HG03280 (cell line): ENCODE measurements around the gene LYPD5.
"Not testable (repeated sequence)": the region's sequence is repeated elsewhere in the genome, so short reads cannot be mapped to it uniquely, and the experiment has no call there.

Source experiments
- ATAC-seq: cut with Tn5 transposase; IDR thresholded peaks from one replicate; pipeline ENCODE4 v1.9.1; 2021; ENCODE audit warnings: mild to moderate bottlenecking, moderate library complexity; ENCODE audit not compliant: unreplicated experiment

LYPD5 gene

DNA sequence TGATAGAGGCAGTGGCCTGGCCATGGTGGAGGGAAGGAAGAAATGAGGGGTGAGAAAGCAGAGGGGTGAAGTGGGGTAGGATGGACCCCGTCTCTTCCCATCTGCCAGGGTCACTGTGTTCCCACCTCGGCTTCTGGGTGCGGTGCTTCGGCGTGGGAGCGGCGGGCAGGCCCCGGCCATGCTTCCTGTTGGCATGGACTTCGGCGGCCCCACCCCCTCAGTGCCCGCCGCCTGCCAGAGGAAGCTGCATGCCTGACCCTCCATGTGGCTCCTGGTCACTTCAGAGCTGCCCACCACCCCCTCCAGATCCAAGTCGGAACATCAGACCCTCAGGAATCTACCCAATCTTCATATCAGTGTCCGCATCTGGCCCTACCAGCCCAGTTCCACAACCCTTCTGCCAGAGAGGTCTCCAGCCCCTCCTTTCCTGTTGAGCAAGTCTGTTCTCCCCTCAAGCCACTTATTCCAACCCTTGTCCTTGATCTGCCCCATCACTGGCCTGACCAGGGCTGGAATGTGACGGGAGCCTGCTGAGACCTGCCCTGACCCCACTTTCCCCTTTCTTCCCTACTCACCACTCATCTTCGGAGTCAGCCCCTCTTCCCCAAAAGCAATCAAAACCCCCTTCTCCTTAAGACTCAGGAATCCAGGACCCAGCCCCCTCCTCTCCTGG is 23.0 kb downstream of the LYPD5 start:
- ATAC-seq, result no peak

DNA sequence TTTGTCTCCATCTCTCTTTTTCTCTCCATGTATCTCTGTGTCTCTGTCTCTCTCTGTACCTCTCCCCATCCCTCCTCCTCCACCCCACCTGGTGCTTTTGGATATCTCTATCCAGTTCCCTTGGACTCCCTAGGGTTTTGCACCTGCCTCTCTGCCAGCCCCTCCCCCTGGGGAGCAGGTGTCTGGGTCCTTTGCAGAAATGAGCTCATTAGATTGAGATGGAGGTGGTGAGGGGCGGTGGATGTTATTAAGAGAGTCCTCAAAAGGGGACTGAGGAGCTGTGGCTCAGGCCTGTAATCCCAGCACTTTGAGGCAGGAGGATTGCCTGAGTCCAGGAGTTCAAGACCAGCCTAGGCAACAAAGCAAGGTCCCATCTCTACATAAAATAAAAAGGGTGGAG is 23.6 kb downstream of the LYPD5 start:
- no peak for ATAC-seq

DNA sequence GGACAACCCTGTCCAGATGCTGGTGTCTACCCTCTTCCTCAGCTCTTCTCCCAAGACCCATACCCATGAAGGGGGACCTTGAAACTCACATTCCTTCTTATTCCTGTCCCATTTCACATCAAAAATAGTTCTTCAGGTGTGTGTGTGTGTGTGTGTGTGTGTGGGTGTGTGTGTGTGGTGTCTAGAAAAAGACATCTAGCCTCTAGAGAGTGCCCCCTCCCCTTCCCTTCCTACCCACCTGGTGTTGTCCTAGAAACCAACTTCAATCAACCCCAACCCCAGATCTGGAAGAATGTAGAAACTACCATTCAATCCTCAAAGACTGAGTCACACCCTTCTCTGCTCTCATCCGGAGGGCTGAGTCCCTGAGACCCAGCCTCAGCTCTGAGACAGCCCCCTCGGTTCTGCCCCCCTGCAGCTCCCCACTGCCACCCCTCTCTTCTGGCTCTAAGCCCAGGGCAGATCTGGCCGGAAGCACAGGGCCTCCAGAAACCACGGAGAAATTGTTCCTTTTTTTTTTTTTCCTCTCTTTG is 25.0 kb downstream of the LYPD5 start:
- no peak for ATAC-seq

DNA sequence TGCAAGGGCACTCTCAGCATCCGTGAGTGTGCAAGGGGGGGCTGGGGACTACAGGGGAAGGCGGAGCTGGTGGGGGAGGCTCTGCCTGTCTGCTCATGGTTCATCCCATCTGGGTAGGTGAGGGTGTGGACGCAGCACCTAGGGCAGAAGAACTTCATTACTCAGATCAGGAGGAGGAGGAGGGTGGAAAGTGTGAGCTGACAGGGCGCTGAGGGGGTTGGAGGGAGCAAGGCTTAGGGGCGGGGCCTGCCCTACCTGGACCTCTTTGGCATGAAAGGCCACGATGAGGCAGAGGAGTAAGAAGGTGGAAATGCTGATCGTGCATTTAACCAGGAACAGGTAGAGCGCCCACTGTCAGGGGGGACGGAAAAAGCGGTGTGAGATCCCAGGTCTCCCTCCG is 26.0 kb downstream of the LYPD5 start:
- no peak for ATAC-seq

DNA sequence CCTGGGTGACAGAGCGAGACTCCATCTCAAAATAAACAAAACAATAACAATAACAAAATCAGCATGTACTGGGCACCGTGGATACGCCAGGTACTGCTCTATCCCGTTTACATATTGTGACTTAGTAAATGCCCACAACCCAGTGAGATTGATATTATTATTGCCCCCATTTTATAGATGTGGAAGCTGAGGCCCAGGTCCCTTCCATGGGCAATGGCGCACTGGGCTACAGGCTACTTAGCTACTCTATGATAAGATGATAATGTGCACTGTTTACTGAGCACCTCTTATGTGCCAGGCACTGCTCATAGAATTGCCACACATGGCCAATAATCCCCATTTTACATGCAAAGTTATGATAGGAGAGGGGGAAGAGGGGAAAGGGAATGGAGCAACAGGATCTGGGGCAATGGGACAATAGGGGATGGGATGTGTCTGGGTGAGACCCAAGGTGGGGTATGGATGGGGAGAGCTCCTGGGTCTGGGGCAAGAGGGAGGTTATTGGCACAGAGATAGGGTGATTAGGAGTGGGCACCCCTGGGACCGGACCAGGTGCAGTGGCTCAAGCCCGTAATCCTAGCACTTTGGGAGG is 26.9 kb downstream of the LYPD5 start:
- ATAC-seq, result no peak

DNA sequence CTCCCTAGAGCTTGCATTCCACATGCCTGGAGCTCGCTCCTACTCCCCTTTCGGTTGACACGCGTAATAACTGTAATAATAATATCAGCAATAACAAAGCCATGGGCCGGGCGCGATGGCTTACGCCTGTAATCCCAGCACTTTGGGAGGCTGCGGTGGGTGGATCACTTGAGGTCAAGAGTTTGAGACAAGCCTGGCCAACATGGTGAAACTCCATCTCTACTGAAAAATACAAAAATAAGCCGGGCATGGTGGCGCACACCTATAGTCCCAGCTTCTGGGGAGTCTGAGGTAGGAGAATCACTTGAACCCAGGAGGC is 27.3 kb downstream of the LYPD5 start:
- not testable (repeated sequence) for ATAC-seq

DNA sequence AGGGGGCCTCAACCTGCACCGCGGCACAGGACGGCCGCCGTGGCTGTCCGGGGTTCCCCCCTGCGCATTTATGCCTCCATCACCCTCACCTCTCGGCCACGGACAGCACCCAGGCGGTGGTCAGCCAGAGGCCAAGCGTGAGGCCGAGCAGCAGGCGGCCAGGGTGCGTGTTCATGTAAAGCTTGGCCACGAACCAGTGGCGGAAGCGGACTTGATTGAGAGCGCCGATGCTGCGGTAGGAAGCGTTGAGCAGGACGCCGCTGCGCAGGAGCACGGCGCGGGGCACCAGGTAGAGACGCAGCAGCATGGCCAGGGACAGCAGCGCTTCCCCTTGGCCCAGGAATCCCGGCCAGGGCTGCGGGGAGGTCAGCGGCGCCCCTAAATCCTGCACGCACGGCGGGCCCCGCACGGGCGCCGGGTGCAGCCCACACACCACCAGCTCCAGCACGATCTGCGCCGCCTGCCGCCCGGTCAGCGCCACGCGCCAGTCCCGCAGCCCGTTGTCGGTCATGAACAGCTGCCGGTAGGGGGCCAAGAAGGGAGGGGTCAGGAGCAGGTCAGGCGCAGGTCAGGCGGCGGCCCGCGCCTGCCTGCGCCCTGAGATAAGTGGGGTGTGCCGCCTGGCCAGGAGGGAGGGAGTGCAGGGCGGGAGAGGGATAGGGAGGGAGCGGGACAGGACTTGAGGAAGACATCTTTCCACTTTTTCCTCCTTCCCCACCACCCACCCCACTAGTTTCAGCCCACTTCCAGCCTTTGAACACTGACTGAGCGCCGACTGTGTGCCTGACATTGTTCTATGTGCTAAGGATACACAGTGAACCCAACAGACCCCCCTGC is 27.9 kb downstream of the LYPD5 start:
- no peak for ATAC-seq

DNA sequence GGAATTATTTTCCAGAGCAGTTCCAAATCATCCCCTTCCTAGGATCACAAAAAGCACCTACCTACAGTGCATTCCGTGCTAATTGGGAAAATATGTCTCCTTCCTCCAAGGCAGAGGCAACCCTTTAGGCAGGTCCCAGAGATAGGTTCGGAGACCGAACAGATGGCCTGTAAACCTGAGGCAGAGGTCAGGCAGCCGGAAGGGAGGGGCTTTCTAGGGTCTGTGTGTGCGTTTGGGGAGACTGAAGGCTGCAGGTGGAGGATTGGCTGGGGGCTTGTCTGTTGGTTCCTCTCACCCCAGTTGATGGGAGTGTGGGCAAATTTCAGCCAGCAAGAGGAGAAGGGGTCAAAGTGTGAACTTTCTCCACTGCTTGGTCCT is 28.5 kb downstream of the LYPD5 start:
- no peak for ATAC-seq

DNA sequence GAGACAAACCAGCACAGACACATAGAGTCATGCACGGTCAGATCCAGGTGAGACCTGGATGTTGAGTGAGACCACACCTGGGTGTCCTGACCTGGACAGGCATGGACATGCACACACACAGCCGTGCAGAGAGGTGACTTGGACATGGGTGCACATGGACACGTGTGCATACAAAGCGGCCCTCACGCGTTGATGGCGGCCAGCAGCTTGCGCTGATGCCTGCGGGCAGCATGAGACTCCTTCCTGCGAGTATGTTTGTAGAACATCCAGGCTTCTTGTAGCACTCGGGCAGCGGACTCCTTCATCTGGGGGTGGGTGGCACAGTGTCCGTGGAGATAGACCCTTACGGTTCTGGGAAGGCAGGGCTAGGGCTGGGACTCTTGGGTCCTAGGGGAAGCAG is 33.0 kb downstream of the LYPD5 start:
- ATAC-seq, result no peak

DNA sequence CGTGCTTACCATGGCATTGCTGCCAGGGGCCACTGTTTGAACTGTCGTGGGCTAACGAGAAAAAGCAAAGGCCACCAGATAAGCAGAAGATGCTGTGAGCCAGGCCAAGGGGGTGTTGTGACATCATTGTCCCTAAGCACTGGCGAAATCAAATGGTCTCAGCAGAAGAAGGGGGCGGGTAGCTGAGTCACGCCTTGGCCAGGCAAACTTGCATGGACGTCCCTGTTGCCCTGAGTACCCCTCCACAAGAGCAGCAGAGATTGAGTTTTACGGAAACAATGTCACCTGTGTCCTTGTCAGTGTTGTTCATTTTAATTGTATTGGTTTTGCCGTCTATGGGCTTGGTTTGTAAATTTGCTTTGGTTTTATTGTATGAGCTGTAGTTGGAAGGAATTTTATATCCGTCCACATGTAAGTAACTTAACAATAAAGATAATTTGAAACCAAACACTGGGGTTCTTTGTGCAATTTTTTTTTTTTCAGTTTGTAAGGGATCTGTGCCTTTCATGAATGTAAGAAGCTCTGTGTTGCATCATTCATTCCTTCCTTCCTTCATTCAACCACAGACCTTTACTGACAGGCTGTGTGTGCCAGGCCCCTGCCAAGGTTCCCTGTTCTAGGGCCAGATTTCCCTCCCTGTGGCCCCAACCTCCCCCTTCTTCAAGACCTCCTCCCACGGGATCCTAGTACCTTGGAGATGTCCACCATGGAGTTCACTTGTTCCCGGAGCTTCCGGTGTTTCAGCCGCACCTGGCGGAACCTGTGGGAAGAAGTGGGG is 33.8 kb downstream of the LYPD5 start:
- ATAC-seq, result no peak

DNA sequence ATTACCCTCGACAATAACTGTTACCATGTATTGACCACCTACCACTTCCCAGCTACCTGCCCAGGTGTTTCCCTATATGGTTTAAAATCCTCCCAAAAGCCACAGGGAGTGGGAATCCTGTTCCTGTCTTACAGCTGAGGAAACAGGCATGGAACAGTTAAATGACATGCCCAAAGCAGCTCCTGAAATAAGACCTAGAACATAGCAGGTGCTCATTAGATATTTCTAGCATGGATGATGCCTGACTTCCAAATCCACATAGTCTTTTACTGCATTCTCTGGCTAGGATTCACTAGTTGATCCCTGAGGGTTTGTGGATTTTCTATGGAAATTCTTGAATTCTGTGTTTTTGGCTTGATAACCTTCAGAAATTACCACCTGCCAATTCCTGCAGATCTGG is 34.4 kb downstream of the LYPD5 start:
- ATAC-seq, result no peak

DNA sequence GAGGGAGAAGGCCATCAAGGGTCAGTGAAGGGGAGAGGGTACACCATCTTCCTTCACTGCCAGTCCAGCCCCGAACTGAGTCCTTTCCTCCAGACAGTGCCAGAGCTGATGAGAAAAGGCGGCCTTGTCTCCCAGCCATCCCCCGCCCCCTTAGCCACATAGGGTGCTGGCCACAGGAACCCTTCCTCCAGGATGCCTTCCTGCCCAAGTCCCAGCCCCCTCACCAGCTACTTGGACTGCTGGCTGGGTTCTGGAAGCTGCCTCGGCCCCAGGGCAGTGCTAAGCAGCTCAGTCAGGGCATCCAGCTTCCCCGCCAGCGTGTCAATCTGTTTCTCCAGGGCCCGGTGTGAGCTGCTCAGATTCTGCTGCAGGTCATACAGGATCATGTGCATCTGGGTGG is 34.9 kb downstream of the LYPD5 start:
- no peak for ATAC-seq

DNA sequence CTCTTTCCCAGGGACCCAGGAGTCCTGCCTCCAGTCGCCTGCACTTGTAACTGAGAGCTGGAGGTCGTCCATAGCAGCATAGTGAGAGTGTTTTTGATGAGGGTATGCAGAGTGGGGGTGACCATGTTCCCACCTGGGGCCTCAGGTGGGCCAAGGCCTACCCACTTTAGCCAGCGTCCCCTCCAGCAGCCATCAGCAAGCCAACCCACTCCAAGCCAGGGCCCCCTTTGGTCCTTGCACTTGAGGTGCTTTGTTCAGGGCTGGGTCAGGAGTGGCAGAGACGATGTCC is 35.5 kb downstream of the LYPD5 start:
- ATAC-seq, result no peak

DNA sequence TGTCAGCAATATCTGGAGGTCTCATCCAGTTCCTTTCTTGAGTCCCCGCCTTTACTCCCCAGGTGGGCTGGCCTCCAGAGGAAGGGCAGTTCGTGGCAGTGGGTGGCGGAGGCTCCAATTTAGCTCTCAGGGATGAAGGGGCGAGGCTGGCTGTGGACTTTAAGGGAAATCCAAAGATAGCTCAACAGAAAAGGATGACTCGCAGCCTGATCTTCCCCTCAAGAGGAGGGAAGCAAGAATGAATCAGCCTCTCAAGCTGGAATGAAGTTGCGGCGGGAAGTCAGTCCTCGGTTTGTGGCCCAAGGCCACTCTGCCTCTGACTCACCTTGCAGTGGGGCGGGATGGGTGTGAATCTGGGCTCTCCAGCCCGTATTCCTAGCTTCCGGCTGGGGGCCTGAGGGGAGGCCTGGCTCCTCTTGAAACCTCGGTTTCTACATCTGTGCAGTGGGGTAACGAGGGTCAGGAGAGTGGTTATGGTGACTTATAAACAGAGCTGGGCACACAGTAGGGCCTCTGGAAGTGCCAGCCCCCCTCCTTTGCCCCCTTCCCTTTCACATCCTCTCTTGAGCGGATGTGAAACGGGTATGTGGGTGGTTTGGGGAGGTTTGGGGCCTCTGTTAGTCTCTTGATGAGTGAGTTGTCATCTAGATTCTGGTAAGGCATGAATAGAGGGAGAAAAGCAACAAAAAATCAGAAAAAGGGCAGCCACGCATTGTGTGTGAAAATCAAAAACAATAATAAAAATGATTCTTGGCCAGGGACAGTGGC is 37.0 kb downstream of the LYPD5 start:
- peak; percentile 62 for ATAC-seq

DNA sequence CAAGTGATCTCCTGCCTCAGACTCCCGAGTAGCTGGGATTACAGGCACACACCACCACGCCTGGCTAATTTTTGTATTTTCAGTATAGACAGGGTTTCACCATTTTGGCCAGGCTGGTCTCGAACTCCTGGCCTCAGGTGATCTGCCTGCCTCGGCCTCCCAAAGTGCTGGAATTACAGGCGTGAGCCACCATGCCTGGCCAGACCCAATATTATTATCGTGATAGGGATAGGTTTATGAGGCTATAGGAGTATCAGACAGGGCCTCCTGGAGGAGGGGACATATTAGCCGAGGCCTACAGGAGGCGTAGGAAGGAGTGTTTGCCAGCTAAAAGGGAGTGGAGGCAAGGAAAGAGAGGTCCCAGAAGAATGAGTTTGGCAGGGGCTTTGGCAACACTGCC is 37.6 kb downstream of the LYPD5 start:
- ATAC-seq, result not testable (repeated sequence)

DNA sequence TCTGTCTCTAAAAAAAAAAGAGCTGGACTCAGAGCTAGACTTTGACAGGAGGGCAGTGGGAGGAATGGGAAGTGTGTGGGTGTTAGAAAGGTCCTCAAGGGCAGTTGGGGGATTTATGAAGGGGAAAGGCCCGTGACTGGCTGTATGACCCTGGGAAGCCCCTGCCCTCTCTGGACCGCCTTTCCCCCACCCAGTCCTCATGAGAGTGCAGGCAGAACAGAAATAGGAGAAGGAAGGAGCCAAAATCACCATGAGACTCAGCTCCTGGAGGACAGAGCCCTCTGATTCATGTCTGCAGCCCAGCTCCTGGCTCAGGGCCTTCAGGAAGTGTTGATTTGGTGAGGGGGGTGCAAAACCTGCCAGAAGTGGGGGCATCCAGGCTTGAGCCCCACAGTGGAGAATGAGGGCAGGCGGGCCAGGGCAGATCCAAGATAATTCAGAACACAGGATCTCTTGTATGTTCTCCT is 38.7 kb downstream of the LYPD5 start:
- ATAC-seq, result no peak

DNA sequence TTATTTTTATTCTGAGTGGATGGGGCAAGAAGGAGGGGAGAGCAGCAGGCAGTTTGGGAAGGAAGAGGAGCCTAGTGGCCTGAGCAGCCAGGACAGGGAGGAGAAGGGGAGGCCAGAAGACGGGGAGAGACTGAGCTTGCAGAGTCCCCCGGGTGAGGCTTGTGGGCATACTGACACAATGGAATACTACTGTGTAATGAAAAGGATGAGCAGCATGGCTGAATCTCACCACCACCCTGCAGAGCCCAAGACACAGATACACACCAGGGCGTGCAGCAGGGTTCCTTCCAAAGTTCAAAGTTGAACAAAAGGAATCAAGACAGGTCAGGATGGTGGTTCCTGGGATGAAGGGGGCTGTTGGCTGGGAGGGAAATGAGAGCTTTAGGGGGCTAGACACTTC is 39.4 kb downstream of the LYPD5 start:
- no peak for ATAC-seq

DNA sequence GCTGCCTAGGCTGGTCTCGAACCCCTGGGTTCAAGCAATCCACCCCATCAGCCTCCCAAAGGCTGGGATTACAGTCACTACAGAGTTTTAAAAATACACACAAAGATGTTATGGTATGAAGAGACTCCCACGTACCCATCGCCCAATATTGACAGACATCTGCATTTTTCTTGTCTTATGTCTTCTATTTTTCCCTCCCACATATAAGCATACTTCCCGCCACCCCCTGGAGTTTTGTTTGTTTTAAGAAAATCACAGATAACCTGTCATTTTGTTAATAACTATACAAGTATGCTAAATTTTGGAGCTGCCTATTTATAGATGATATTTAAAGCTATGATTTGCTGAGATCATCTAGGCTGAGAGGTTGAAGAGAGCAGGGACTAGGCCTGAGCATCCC is 41.3 kb downstream of the LYPD5 start:
- no peak for ATAC-seq

DNA sequence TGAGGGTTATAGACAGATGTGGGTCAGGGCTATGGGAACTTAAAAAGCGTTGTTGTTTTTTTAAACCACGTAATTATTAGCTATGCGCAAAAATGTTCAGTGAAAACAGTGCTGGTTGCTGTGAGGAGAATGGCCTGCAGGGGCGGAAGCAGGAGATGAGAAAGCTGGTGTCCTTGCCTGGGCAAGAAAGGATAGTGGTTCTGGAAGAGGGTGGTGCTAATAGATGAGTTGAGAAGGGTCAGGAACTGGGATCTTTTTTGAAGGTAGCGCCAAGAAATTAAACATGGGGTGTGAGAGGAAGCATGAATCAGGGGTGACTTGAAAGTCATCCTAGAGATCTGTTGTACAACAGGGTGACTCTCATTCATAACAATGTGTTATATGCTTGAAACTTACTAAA is 42.7 kb downstream of the LYPD5 start:
- no peak for ATAC-seq

DNA sequence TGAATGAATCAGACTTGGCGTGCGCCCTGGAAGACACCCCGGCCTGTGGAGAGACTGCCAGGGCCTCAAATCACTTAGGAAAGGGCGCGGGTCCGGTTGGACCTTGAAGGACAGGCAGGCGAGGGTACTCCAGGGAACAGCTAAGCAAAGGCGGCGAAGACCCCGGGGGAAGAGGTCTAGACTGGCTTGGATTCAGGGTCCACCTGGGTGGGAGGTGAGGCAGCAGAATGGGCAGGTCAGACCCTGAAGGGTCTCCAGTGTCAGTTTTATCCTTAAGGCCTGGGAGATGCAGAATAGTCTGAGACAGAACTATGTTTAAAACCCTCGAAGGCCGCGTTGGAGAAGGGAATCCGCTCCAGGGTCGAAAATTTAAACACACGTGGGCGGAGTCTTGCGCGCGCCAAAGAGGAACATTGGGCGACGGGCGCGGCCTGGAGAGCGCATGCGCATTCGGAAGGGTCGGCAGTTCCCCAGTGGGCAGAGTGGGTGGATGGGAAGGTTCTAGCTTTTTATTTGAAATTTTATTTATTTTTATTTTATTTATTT is 46.9 kb downstream of the LYPD5 start:
- ATAC-seq, result no peak
